HG03064 (cell line): Measurements from ENCODE around the gene ORC4.
A peak's percentile ranks its signal among the peaks of the same experiment; 100 is the strongest.
"Not testable (repeated sequence)": the region's sequence is repeated elsewhere in the genome, so short reads cannot be mapped to it uniquely, and the experiment has no call there.

Experiments used
- ATAC-seq: cut with Tn5 transposase; IDR thresholded peaks from one replicate; pipeline ENCODE4 v1.9.1; 2021; ENCODE audit warnings: low read depth; ENCODE audit not compliant: unreplicated experiment

The ORC4 gene

GRCh38 chr2:148021059-148021861 is 723 bp upstream of the ORC4 start, which contains the start of gene MBD5:
MBD5 (plus strand) TSS chr2:148021091.
- ATAC-seq = peak; percentile 27

GRCh38 chr2:148014616-148015015 is 5.9 kb downstream of the ORC4 start:
- ATAC-seq = no peak

- ATAC-seq = no peak
Measured at GRCh38 chr2:148013876-148014275, 6.7 kb downstream of the ORC4 start.

GRCh38 chr2:148008411-148008810 is 12.1 kb downstream of the ORC4 start:
- not testable (repeated sequence) for ATAC-seq

GRCh38 chr2:148007219-148007900 is 13.2 kb downstream of the ORC4 start:
- no peak for ATAC-seq

- no peak for ATAC-seq
Measured at GRCh38 chr2:148006249-148007007, 14.1 kb downstream of the ORC4 start.

GRCh38 chr2:148002420-148002819 is 18.1 kb downstream of the ORC4 start:
- not testable (repeated sequence) for ATAC-seq

GRCh38 chr2:148000095-148000494 is 20.4 kb downstream of the ORC4 start:
- no peak for ATAC-seq

- ATAC-seq = no peak
Measured at GRCh38 chr2:147999126-147999525, 21.4 kb downstream of the ORC4 start.

GRCh38 chr2:147998203-147998602 is 22.3 kb downstream of the ORC4 start:
- ATAC-seq = no peak

- no peak for ATAC-seq
Measured at GRCh38 chr2:147996828-147997227, 23.7 kb downstream of the ORC4 start.

GRCh38 chr2:147994965-147995364 is 25.6 kb downstream of the ORC4 start:
- not testable (repeated sequence) for ATAC-seq

GRCh38 chr2:147989809-147990403 is 30.6 kb downstream of the ORC4 start:
- ATAC-seq = peak; percentile 75

GRCh38 chr2:147989102-147989501 is 31.4 kb downstream of the ORC4 start:
- ATAC-seq = no peak

GRCh38 chr2:147980940-147981528 is 39.5 kb downstream of the ORC4 start:
- ATAC-seq = no peak

GRCh38 chr2:147977679-147978078 is 42.9 kb downstream of the ORC4 start:
- no peak for ATAC-seq

- ATAC-seq = no peak
Measured at GRCh38 chr2:147976102-147976501, 44.4 kb downstream of the ORC4 start.

- no peak for ATAC-seq
Measured at GRCh38 chr2:147968571-147968970, 52.0 kb downstream of the ORC4 start.

GRCh38 chr2:147952118-147952517 is 68.4 kb downstream of the ORC4 start:
- ATAC-seq = no peak

GRCh38 chr2:147945660-147946059 is 74.9 kb downstream of the ORC4 start:
- ATAC-seq = no peak
